HepG2 (cell line): ENCODE measurements around the gene ACSL6. TPM values are rescaled to one million over a fixed set of nuclear protein-coding genes. Genes with fewer than 3 reads are reported as not detected.

Experiments
- ATRX ChIP-seq: sonication (generic); formaldehyde crosslinking; IDR thresholded peaks from 2 replicates; pipeline ENCODE4 v1.4.0; 2020; ENCODE audit warnings: missing genetic modification reagents, borderline replicate concordance
- KLF12 ChIP-seq: sonication (generic); formaldehyde crosslinking; IDR thresholded peaks from 2 replicates; pipeline ENCODE4 v1.4.0; 2020; ENCODE audit warnings: missing genetic modification reagents, borderline replicate concordance
- KLF6 ChIP-seq: IDR thresholded peaks from 2 replicates; pipeline ENCODE4 v1.8.0; 2016; ENCODE audit warnings: missing biosample characterization, missing genetic modification reagents
- MAFK ChIP-seq, 2 experiments: IDR thresholded peaks in 1 of 2; conservative IDR thresholded peaks in 1 of 2; 2 replicates each; pipeline ENCODE4 v1.6.1; 2011; ENCODE audit warnings: improper control_type of control experiment in 2 of 2, low read length in 2 of 2
- MYNN ChIP-seq: sonication (generic); formaldehyde crosslinking; IDR thresholded peaks from 2 replicates; pipeline ENCODE4 v1.4.0; 2020; ENCODE audit warnings: mild to moderate bottlenecking, low read depth, missing genetic modification reagents
- NRL ChIP-seq: sonication (generic); formaldehyde crosslinking; IDR thresholded peaks from 2 replicates; pipeline ENCODE4 v1.5.0; 2020; ENCODE audit warnings: missing genetic modification reagents, mild to moderate bottlenecking, moderate library complexity, borderline replicate concordance
- RCOR2 ChIP-seq: IDR thresholded peaks from 2 replicates; pipeline ENCODE4 v1.6.1; 2016; ENCODE audit warnings: missing biosample characterization, missing genetic modification reagents
- SOX13 ChIP-seq, 3 experiments: fragments of 450-650 bp in 1 of 3; sonication (generic) in 1 of 3; formaldehyde crosslinking in 1 of 3; IDR thresholded peaks in 2 of 3; conservative IDR thresholded peaks in 1 of 3; 2 replicates each; pipeline versions ENCODE4 v1.5.0 to v1.6.1; 2016 to 2020; ENCODE audit warnings: antibody characterized with exemption in 1 of 3, mild to moderate bottlenecking in 1 of 3, missing compliant biosample characterization in 1 of 3, missing genetic modification reagents in 1 of 3, moderate library complexity in 1 of 3
- TCF7L2 ChIP-seq: IDR thresholded peaks from 2 replicates; pipeline ENCODE4 v1.6.1; 2011; ENCODE audit warnings: mild to moderate bottlenecking, low read depth, low read length, moderate library complexity
- TOE1 ChIP-seq: sonication (generic); formaldehyde crosslinking; IDR thresholded peaks from 2 replicates; pipeline ENCODE4 v1.4.0; 2020; ENCODE audit warnings: mild to moderate bottlenecking, missing genetic modification reagents
- WIZ ChIP-seq: sonication (generic); formaldehyde crosslinking; IDR thresholded peaks from 2 replicates; pipeline ENCODE4 v1.5.1; 2020; ENCODE audit warnings: mild to moderate bottlenecking, missing genetic modification reagents
- ZNF282 ChIP-seq: fragments of 450-650 bp; IDR thresholded peaks from 2 replicates; pipeline ENCODE4 v1.6.1; 2018; ENCODE audit not compliant: partially characterized antibody
- ZNF549 ChIP-seq: sonication (generic); formaldehyde crosslinking; IDR thresholded peaks from 2 replicates; pipeline ENCODE4 v1.5.0; 2020; ENCODE audit warnings: missing genetic modification reagents
- ZNF713 ChIP-seq: sonication (generic); formaldehyde crosslinking; IDR thresholded peaks from 2 replicates; pipeline ENCODE4 v1.4.0; 2020; ENCODE audit warnings: mild to moderate bottlenecking, missing genetic modification reagents
- ZNF788 ChIP-seq: sonication (generic); formaldehyde crosslinking; IDR thresholded peaks from 2 replicates; pipeline ENCODE4 v1.5.0; 2020; ENCODE audit warnings: mild to moderate bottlenecking, missing genetic modification reagents, borderline replicate concordance
- ZSCAN22 ChIP-seq: sonication (generic); formaldehyde crosslinking; IDR thresholded peaks from 2 replicates; pipeline ENCODE4 v1.4.0; 2020; ENCODE audit warnings: mild to moderate bottlenecking, missing genetic modification reagents
- polyA plus RNA-seq, 8 experiments: library from polyadenylated mRNA; depleted of rRNA in 3 of 8; stranded (reverse) in 7 of 8; unstranded in 1 of 8; fragments of >200 nt; fragmentation: Illumina TruSeq in 4 of 8; extraction: Trizol in 4 of 8; gene quantifications; 2 replicates each; pipeline versions ENCODE4 v1.2.1 to v1.2.3, GENCODE V29; 2011 to 2016; ENCODE audit warnings: low read depth in 4 of 8, missing spikeins in 1 of 8, mixed read lengths in 1 of 8; ENCODE audit not compliant: insufficient read depth in 1 of 8
- total RNA-seq, 5 experiments: library from RNA; depleted of rRNA; stranded (reverse); fragments of >200 nt; fragmentation: Illumina TruSeq; extraction: Trizol; gene quantifications; 2 replicates each; pipeline ENCODE4 v1.2.3, GENCODE V29; 2016; ENCODE audit warnings: low read depth in 1 of 5
- TF ChIP-seq, protein P1 (sequence below): sonication (generic); formaldehyde crosslinking; IDR thresholded peaks from 2 replicates; pipeline ENCODE4 v1.5.1; 2020; ENCODE audit warnings: mild to moderate bottlenecking, missing genetic modification reagents, moderate library complexity
- TF ChIP-seq, protein P2 (sequence below): sonication (generic); formaldehyde crosslinking; IDR thresholded peaks from 2 replicates; pipeline ENCODE4 v1.4.0; 2020; ENCODE audit warnings: missing genetic modification reagents
- TF ChIP-seq, protein P3 (sequence below): sonication (generic); formaldehyde crosslinking; IDR thresholded peaks from 2 replicates; pipeline ENCODE4 v1.8.0; 2022; ENCODE audit warnings: mild to moderate bottlenecking, missing genetic modification reagents, moderate library complexity

Gene ACSL6
- total and polyA plus RNA-seq, 2 of the 13 experiments (the other 11 are each of a cell fraction or from before 2014, with no cell fraction given) = 3.7 to 3.8 TPM

DNA sequence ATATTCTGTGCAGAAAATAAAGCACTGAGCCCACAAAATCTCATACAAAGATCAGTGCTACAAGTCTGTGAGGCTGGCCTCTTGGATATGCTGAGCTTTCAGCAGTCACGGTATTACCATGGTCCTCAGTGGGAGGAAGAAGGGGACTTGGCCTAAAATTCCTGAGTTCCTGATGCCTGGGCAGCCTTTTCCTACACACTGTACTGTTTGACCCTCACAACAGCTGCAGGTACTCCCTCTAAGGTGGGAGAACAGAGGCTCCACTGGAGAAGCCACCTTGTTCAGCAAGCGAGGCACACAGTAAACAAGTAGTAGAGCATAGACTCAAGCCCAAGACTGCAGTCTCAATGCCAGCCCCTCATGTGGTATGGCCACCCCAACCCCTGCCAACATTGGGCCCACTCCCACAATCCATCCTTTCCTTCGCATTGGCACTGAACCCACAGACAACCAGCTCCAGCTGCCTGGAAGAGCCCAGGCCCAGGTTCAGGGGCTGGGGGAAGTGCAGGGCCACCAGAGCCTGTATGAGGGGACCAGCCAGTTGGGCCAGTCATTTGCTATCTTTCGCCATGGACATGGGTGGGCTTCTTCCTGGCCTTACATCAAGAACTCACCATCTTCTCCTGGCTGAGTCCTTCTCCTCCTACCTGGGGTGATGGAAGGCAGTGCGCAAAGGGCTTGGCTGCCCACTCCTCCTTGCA is 14.3 kb downstream of the ACSL6 start (continued):
- TF ChIP-seq, protein P1, sequence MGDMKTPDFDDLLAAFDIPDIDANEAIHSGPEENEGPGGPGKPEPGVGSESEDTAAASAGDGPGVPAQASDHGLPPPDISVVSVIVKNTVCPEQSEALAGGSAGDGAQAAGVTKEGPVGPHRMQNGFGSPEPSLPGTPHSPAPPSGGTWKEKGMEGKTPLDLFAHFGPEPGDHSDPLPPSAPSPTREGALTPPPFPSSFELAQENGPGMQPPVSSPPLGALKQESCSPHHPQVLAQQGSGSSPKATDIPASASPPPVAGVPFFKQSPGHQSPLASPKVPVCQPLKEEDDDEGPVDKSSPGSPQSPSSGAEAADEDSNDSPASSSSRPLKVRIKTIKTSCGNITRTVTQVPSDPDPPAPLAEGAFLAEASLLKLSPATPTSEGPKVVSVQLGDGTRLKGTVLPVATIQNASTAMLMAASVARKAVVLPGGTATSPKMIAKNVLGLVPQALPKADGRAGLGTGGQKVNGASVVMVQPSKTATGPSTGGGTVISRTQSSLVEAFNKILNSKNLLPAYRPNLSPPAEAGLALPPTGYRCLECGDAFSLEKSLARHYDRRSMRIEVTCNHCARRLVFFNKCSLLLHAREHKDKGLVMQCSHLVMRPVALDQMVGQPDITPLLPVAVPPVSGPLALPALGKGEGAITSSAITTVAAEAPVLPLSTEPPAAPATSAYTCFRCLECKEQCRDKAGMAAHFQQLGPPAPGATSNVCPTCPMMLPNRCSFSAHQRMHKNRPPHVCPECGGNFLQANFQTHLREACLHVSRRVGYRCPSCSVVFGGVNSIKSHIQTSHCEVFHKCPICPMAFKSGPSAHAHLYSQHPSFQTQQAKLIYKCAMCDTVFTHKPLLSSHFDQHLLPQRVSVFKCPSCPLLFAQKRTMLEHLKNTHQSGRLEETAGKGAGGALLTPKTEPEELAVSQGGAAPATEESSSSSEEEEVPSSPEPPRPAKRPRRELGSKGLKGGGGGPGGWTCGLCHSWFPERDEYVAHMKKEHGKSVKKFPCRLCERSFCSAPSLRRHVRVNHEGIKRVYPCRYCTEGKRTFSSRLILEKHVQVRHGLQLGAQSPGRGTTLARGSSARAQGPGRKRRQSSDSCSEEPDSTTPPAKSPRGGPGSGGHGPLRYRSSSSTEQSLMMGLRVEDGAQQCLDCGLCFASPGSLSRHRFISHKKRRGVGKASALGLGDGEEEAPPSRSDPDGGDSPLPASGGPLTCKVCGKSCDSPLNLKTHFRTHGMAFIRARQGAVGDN = peak; percentile 76; the same call in 1 of the 2 replicates
- TF ChIP-seq ATRX (CRISPR knock-in tag) = no peak
- 0 out of 4 replicates have a peak, but pooled peaks of 1 of the 2 experiments have one; percentile 0 for TF ChIP-seq MAFK (conservative IDR thresholded peaks at IDR 0.05 in 1 of 2, IDR thresholded peaks at IDR 0.05 in 1 of 2; ENCODE audit: low read length in 2 of 2)
- no peak for TF ChIP-seq ZNF282
- TF ChIP-seq KLF6 (CRISPR knock-in tag) = 0 out of 2 replicates have a peak, but pooled peaks have one; percentile 2
- TF ChIP-seq, protein P2, sequence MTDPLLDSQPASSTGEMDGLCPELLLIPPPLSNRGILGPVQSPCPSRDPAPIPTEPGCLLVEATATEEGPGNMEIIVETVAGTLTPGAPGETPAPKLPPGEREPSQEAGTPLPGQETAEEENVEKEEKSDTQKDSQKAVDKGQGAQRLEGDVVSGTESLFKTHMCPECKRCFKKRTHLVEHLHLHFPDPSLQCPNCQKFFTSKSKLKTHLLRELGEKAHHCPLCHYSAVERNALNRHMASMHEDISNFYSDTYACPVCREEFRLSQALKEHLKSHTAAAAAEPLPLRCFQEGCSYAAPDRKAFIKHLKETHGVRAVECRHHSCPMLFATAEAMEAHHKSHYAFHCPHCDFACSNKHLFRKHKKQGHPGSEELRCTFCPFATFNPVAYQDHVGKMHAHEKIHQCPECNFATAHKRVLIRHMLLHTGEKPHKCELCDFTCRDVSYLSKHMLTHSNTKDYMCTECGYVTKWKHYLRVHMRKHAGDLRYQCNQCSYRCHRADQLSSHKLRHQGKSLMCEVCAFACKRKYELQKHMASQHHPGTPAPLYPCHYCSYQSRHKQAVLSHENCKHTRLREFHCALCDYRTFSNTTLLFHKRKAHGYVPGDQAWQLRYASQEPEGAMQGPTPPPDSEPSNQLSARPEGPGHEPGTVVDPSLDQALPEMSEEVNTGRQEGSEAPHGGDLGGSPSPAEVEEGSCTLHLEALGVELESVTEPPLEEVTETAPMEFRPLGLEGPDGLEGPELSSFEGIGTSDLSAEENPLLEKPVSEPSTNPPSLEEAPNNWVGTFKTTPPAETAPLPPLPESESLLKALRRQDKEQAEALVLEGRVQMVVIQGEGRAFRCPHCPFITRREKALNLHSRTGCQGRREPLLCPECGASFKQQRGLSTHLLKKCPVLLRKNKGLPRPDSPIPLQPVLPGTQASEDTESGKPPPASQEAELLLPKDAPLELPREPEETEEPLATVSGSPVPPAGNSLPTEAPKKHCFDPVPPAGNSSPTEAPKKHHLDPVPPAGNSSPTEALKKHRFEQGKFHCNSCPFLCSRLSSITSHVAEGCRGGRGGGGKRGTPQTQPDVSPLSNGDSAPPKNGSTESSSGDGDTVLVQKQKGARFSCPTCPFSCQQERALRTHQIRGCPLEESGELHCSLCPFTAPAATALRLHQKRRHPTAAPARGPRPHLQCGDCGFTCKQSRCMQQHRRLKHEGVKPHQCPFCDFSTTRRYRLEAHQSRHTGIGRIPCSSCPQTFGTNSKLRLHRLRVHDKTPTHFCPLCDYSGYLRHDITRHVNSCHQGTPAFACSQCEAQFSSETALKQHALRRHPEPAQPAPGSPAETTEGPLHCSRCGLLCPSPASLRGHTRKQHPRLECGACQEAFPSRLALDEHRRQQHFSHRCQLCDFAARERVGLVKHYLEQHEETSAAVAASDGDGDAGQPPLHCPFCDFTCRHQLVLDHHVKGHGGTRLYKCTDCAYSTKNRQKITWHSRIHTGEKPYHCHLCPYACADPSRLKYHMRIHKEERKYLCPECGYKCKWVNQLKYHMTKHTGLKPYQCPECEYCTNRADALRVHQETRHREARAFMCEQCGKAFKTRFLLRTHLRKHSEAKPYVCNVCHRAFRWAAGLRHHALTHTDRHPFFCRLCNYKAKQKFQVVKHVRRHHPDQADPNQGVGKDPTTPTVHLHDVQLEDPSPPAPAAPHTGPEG (CRISPR knock-in tag) = no peak
- no peak for TF ChIP-seq KLF12 (CRISPR knock-in tag)
- TF ChIP-seq ZSCAN22 (CRISPR knock-in tag) = no peak
- TF ChIP-seq TCF7L2 = peak; percentile 50; the same call in 1 of the 2 replicates
- TF ChIP-seq TOE1 (CRISPR knock-in tag) = no peak
- TF ChIP-seq ZNF788 (CRISPR knock-in tag) = no peak
- TF ChIP-seq WIZ = no peak
- no peak for TF ChIP-seq SOX13 (IDR thresholded peaks at IDR 0.05)
- TF ChIP-seq SOX13 (CRISPR knock-in tag; conservative IDR thresholded peaks at IDR 0.05 in 1 of 2, IDR thresholded peaks at IDR 0.05 in 1 of 2) = no peak
- TF ChIP-seq ZNF713 (CRISPR knock-in tag) = no peak
- TF ChIP-seq, protein P3, sequence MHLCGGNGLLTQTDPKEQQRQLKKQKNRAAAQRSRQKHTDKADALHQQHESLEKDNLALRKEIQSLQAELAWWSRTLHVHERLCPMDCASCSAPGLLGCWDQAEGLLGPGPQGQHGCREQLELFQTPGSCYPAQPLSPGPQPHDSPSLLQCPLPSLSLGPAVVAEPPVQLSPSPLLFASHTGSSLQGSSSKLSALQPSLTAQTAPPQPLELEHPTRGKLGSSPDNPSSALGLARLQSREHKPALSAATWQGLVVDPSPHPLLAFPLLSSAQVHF (CRISPR knock-in tag) = no peak
- no peak for TF ChIP-seq ZNF549 (CRISPR knock-in tag)
- TF ChIP-seq MYNN (CRISPR knock-in tag) = no peak
- no peak for TF ChIP-seq NRL (CRISPR knock-in tag)
- TF ChIP-seq RCOR2 = no peak
